GM21576 (cell line): ENCODE data around the gene CNOT6L.

Source experiments
- ATAC-seq: cut with Tn5 transposase; IDR thresholded peaks from one replicate; pipeline ENCODE4 v1.9.1; 2021; ENCODE audit warnings: mild to moderate bottlenecking, moderate library complexity; ENCODE audit not compliant: unreplicated experiment

Gene CNOT6L

GRCh38 chr4:77820649-77821561 is 1.7 kb upstream of the CNOT6L start:
- ATAC-seq: no peak

- peak; percentile 76 for ATAC-seq
These were observed 878 bp upstream of the CNOT6L start for GRCh38 chr4:77819843-77820648.

- ATAC-seq: peak; percentile 16
These were observed 255 bp upstream of the CNOT6L start for GRCh38 chr4:77819404-77819842.

- peak; percentile 27 for ATAC-seq
These were observed 1.0 kb downstream of the CNOT6L start for GRCh38 chr4:77818073-77818601.

- ATAC-seq: no peak
These were observed 1.7 kb downstream of the CNOT6L start for GRCh38 chr4:77817304-77818072.

GRCh38 chr4:77816546-77816945 is 2.6 kb downstream of the CNOT6L start:
- no peak for ATAC-seq

GRCh38 chr4:77815636-77816035 is 3.5 kb downstream of the CNOT6L start:
- no peak for ATAC-seq

- ATAC-seq: no peak
These were observed 13.3 kb downstream of the CNOT6L start for GRCh38 chr4:77805840-77806239.

GRCh38 chr4:77804471-77804870 is 14.7 kb downstream of the CNOT6L start:
- ATAC-seq: no peak

- ATAC-seq: no peak
These were observed 16.8 kb downstream of the CNOT6L start for GRCh38 chr4:77802402-77802801.

GRCh38 chr4:77801260-77801608 is 17.9 kb downstream of the CNOT6L start:
- no peak for ATAC-seq

GRCh38 chr4:77800483-77801259 is 18.5 kb downstream of the CNOT6L start:
- no peak for ATAC-seq

- no peak for ATAC-seq
These were observed 19.1 kb downstream of the CNOT6L start for GRCh38 chr4:77800077-77800476.

- no peak for ATAC-seq
These were observed 20.8 kb downstream of the CNOT6L start for GRCh38 chr4:77798385-77798784.

GRCh38 chr4:77797239-77797638 is 21.9 kb downstream of the CNOT6L start:
- ATAC-seq: no peak

- no peak for ATAC-seq
These were observed 23.8 kb downstream of the CNOT6L start for GRCh38 chr4:77795326-77795725.

- no peak for ATAC-seq
These were observed 29.0 kb downstream of the CNOT6L start for GRCh38 chr4:77790146-77790545.

- no peak for ATAC-seq
These were observed 30.2 kb downstream of the CNOT6L start for GRCh38 chr4:77788990-77789389.

- no peak for ATAC-seq
These were observed 31.2 kb downstream of the CNOT6L start for GRCh38 chr4:77787969-77788368.

GRCh38 chr4:77785669-77786068 is 33.5 kb downstream of the CNOT6L start:
- ATAC-seq: no peak
